GM23338 (cell line): ENCODE measurements around the gene CACNA1A. TPM values are rescaled to one million over a fixed set of nuclear protein-coding genes. Genes with fewer than 3 reads are reported as not detected.
"Not testable (repeated sequence)": the region's sequence is repeated elsewhere in the genome, so short reads cannot be mapped to it uniquely, and the experiment has no call there.

Experiments used
- ATAC-seq: fragments of 200-7000 bp; cut with Tn5 transposase; 3 replicates; pipeline ENCODE4 v1.9.1; 2020
- DNase-seq: peaks from one replicate; pipeline ENCODE4 v3.0.0-alpha.2; 2015; ENCODE audit warnings: low spot score
- H2AFZ ChIP-seq: fragments of 200-600 bp; sonication (generic); 2 replicates; pipeline ENCODE4 v1.8.0; 2016; ENCODE audit warnings: antibody characterized with exemption, mild to moderate bottlenecking, moderate library complexity
- H3F3A ChIP-seq: fragments of 200-600 bp; sonication (generic); replicated peaks from 2 replicates; pipeline ENCODE4 v1.8.0; 2017; ENCODE audit warnings: antibody characterized with exemption, mixed run types, low read depth
- H3K27ac ChIP-seq: fragments of 200-600 bp; sonication (generic); 2 replicates; pipeline ENCODE4 v1.6.1; 2016; ENCODE audit warnings: low read depth
- H3K27me3 ChIP-seq: fragments of 200-600 bp; sonication (generic); 2 replicates; pipeline ENCODE4 v1.8.0; 2016; ENCODE audit warnings: mild to moderate bottlenecking, mixed run types, moderate library complexity; ENCODE audit not compliant: insufficient read depth
- H3K36me3 ChIP-seq: fragments of 200-600 bp; sonication (generic); 2 replicates; pipeline ENCODE4 v1.8.0; 2016; ENCODE audit warnings: mild to moderate bottlenecking; ENCODE audit not compliant: insufficient read depth
- H3K4me1 ChIP-seq: fragments of 200-600 bp; sonication (generic); 2 replicates; pipeline ENCODE4 v1.8.0; 2016; ENCODE audit warnings: mild to moderate bottlenecking, moderate library complexity; ENCODE audit not compliant: insufficient read depth
- H3K4me2 ChIP-seq: fragments of 200-600 bp; sonication (generic); 2 replicates; pipeline ENCODE4 v1.7.1; 2017; ENCODE audit warnings: mixed run types
- H3K4me3 ChIP-seq: fragments of 200-600 bp; sonication (generic); 2 replicates; pipeline ENCODE4 v1.6.1; 2016; ENCODE audit warnings: mixed run types
- H3K79me2 ChIP-seq: fragments of 200-600 bp; sonication (generic); replicated peaks from 2 replicates; pipeline ENCODE4 v1.8.0; 2017; ENCODE audit warnings: mild to moderate bottlenecking; ENCODE audit not compliant: insufficient read depth
- H3K9me2 ChIP-seq: fragments of 200-600 bp; sonication (generic); 2 replicates; pipeline ENCODE4 v1.8.0; 2017; ENCODE audit not compliant: insufficient read depth
- H4K20me1 ChIP-seq: fragments of 200-600 bp; sonication (generic); replicated peaks from 2 replicates; pipeline ENCODE4 v1.8.0; 2017; ENCODE audit warnings: mild to moderate bottlenecking; ENCODE audit not compliant: insufficient read depth
- H3K27ac Mint-ChIP-seq: 2 replicates; pipeline ENCODE4 v1.8.0; 2020; ENCODE audit warnings: inconsistent platforms, mild to moderate bottlenecking, moderate library complexity, mixed read lengths
- H3K27me3 Mint-ChIP-seq: 3 replicates; pipeline ENCODE4 v1.8.0; 2022; ENCODE audit warnings: low read depth, mild to moderate bottlenecking, moderate library complexity, mixed read lengths, inconsistent platforms; ENCODE audit not compliant: insufficient read depth, poor library complexity
- H3K36me3 Mint-ChIP-seq: 3 replicates; pipeline ENCODE4 v1.8.0; 2021; ENCODE audit warnings: low read depth, mild to moderate bottlenecking, inconsistent platforms, moderate library complexity, mixed read lengths
- H3K4me1 Mint-ChIP-seq: 3 replicates; pipeline ENCODE4 v1.8.0; 2020; ENCODE audit warnings: mild to moderate bottlenecking, inconsistent platforms, mixed read lengths
- H3K4me3 Mint-ChIP-seq: 3 replicates; pipeline ENCODE4 v1.8.0; 2021; ENCODE audit warnings: moderate library complexity, mild to moderate bottlenecking, inconsistent platforms, mixed read lengths
- H3K9me3 Mint-ChIP-seq: 3 replicates; pipeline ENCODE4 v1.8.0; 2020; ENCODE audit warnings: moderate library complexity, mild to moderate bottlenecking, inconsistent platforms, mixed read lengths
- CREB1 ChIP-seq: fragments of 250-450 bp; sonication (Bioruptor Pico); IDR thresholded peaks from 2 replicates; pipeline ENCODE4 v1.5.0; 2020; ENCODE audit warnings: low read depth, mild to moderate bottlenecking, moderate library complexity
- POLR2AphosphoS5 ChIP-seq: IDR thresholded peaks from 2 replicates; pipeline ENCODE4 v1.6.1; 2016; ENCODE audit warnings: antibody characterized with exemption, low read depth
- ZNF114 ChIP-seq: fragments of 250-450 bp; sonication (Bioruptor Pico); IDR thresholded peaks from 2 replicates; pipeline ENCODE4 v1.5.0; 2020; ENCODE audit warnings: mild to moderate bottlenecking, moderate library complexity
- ZNF331 ChIP-seq: fragments of 250-450 bp; sonication (Bioruptor Pico); IDR thresholded peaks from 2 replicates; pipeline ENCODE4 v1.5.0; 2020; ENCODE audit warnings: low read depth, mild to moderate bottlenecking, moderate library complexity
- polyA plus RNA-seq: library from polyadenylated mRNA; unstranded; fragments of >200 nt; fragmentation: Nextera tagmentation; extraction: Ambion mirVana; gene quantifications from 2 replicates; pipeline ENCODE4 v1.2.1, GENCODE V29; 2016
- total RNA-seq: library from RNA; depleted of rRNA; stranded (reverse); fragments of >200 nt; shearing (Covaris generic); gene quantifications from 2 replicates; pipeline ENCODE4 v1.2.3, GENCODE V29; 2014
- TF ChIP-seq, protein P1 (sequence below), 2 experiments: fragments of 200-600 bp in 1 of 2; sonication (generic) in 1 of 2; conservative IDR thresholded peaks; 2 replicates each; pipeline versions ENCODE4 v1.5.1 to v1.6.1; 2016 to 2017; ENCODE audit warnings: antibody characterized with exemption in 2 of 2, low read depth in 2 of 2, mild to moderate bottlenecking in 2 of 2, moderate library complexity in 1 of 2
- TF ChIP-seq, protein P2 (sequence below): IDR thresholded peaks from 2 replicates; pipeline ENCODE4 v1.6.1; 2016; ENCODE audit warnings: antibody characterized with exemption

CACNA1A gene
- total and polyA plus RNA-seq, 2 experiments from 2014 or later = 7.4 to 20.3 TPM

- TF ChIP-seq, protein P1, sequence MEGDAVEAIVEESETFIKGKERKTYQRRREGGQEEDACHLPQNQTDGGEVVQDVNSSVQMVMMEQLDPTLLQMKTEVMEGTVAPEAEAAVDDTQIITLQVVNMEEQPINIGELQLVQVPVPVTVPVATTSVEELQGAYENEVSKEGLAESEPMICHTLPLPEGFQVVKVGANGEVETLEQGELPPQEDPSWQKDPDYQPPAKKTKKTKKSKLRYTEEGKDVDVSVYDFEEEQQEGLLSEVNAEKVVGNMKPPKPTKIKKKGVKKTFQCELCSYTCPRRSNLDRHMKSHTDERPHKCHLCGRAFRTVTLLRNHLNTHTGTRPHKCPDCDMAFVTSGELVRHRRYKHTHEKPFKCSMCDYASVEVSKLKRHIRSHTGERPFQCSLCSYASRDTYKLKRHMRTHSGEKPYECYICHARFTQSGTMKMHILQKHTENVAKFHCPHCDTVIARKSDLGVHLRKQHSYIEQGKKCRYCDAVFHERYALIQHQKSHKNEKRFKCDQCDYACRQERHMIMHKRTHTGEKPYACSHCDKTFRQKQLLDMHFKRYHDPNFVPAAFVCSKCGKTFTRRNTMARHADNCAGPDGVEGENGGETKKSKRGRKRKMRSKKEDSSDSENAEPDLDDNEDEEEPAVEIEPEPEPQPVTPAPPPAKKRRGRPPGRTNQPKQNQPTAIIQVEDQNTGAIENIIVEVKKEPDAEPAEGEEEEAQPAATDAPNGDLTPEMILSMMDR (conservative IDR thresholded peaks at IDR 0.05; ENCODE audit: low read depth in 2 of 2) = no peak
- TF ChIP-seq ZNF331 (no peak), POLR2AphosphoS5 (no peak)
- TF ChIP-seq, protein P2, sequence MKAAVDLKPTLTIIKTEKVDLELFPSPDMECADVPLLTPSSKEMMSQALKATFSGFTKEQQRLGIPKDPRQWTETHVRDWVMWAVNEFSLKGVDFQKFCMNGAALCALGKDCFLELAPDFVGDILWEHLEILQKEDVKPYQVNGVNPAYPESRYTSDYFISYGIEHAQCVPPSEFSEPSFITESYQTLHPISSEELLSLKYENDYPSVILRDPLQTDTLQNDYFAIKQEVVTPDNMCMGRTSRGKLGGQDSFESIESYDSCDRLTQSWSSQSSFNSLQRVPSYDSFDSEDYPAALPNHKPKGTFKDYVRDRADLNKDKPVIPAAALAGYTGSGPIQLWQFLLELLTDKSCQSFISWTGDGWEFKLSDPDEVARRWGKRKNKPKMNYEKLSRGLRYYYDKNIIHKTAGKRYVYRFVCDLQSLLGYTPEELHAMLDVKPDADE = no peak
These were observed 24.4 kb upstream of the CACNA1A start (continued) for GRCh38 chr19:13530720-13531119.

DNA sequence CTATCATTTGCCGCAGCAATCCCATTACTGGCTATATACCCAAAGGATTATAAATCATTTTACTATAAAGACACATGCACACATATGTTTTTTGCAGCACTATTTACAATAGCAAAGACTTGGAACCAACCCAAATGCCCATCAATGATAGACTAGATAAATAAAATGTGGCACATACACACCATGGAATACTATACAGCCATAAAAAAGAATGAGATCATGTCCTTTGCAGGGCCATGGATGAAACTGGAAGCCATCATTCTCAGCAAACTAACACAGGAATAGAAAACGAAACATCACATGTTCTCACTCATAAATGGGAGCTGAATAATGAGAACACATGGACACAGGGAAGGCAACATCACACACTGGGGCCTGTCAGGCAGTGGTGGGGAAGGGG lies 23.4 kb upstream of the CACNA1A start:
- not testable (repeated sequence) for H3K27ac ChIP-seq, H3K36me3 Mint-ChIP-seq, H2AFZ ChIP-seq, H3K79me2 ChIP-seq, H3K4me3 Mint-ChIP-seq, H3F3A ChIP-seq, H3K9me2 ChIP-seq, H3K4me1 ChIP-seq, DNase-seq, H3K27me3 Mint-ChIP-seq, H3K36me3 ChIP-seq, H3K27ac Mint-ChIP-seq, ATAC-seq, H3K27me3 ChIP-seq, H3K4me1 Mint-ChIP-seq, H3K4me2 ChIP-seq, H4K20me1 ChIP-seq, H3K4me3 ChIP-seq
- peaks cover 12% of the 10 kb centered on the region for H3K9me3 Mint-ChIP-seq

DNA sequence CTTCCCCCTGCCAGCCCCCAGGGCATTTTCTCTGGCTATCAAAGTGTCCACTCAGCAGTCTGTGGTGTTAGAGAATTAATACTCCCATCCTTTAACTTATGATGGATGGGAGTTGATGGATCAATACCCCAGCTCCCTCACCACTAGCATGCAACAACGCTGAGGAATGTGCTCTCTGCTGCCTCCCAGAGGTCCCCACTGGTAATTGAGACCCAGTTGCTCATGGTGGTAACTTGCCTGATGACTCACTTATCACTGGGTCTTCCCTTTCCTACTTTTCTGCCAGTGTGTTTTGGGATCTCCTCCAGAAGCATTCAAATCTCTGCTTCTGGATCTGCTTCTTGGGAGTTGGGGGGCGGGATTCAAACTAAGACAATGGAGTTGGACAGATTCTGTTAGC lies 20.3 kb upstream of the CACNA1A start:
- peak; percentile 80 for ATAC-seq
- no peaks in the 10 kb centered on the region for H3K36me3 Mint-ChIP-seq
- peak; percentile 30; the same call in 1 of the 2 replicates for TF ChIP-seq CREB1 (CRISPR knock-in tag)
- TF ChIP-seq, protein P1 (conservative IDR thresholded peaks at IDR 0.05; ENCODE audit: low read depth in 2 of 2) = peak; percentile 67 to 82
- TF ChIP-seq ZNF114 (CRISPR knock-in tag) = no peak
- TF ChIP-seq POLR2AphosphoS5 = no peak
- H3K4me3 Mint-ChIP-seq = no peak overlapping the region
- Histone ChIP-seq H3K9me2 (no peaks in the 10 kb centered on the region), H3K4me2 (no peak overlapping the region), H2AFZ (no peak overlapping the region), H3K79me2 (no peaks in the 10 kb centered on the region), H4K20me1 (no peaks in the 10 kb centered on the region), H3K27me3 (no peaks in the 10 kb centered on the region), H3F3A (no peaks in the 10 kb centered on the region), H3K4me3 (no peak overlapping the region), H3K27ac (no peak overlapping the region), H3K4me1 (no peaks in the 10 kb centered on the region), H3K36me3 (no peaks in the 10 kb centered on the region)
- no peak overlapping the region for H3K27ac Mint-ChIP-seq
- DNase-seq = peak; percentile 77
- H3K27me3 Mint-ChIP-seq = peaks cover 3% of the 10 kb centered on the region
- peaks cover 12% of the 10 kb centered on the region for H3K9me3 Mint-ChIP-seq
- peaks cover 4% of the 10 kb centered on the region; the same call in 1 of the 3 replicates for H3K4me1 Mint-ChIP-seq
